ENCODE results near the gene ENO1.

ENO1 gene

GRCh38 chr1:8813016-8813763 is 65.3 kb downstream of the ENO1 start:
- no peak for DNase-seq (ENCODE audit: low read depth, low spot score)

- DNase-seq (ENCODE audit: low read depth, low spot score), result no peak
These were observed 66.4 kb downstream of the ENO1 start for GRCh38 chr1:8812081-8812480.

Data from activated naive CD8-positive, alpha-beta T cell treated with anti-CD3 and anti-CD28 coated beads, Interleukin-2, amount 50 U/mL, for 16 hours (primary cell).